Stimulated activated memory B cell treated with anti-CD40 and anti-IgM and Interleukin-4, amounts not matched to agents 10 μg/mL and 1 μg/mL and 100 μg/mL, for 72 hours (primary cell): ENCODE measurements around the gene NEURL3.
A peak's percentile ranks its signal among the peaks of the same experiment; 100 is the strongest.

Experiments used
- ATAC-seq: fragments of 150-1000 bp; cut with Tn5 transposase; 2 replicates; pipeline ENCODE4 v1.10.0; 2021
- H3K27ac Mint-ChIP-seq: one replicate; pipeline ENCODE4 v1.8.0; 2022; ENCODE audit warnings: mild to moderate bottlenecking, mixed read lengths
- H3K27me3 Mint-ChIP-seq: one replicate; pipeline ENCODE4 v1.8.0; 2022; ENCODE audit warnings: mixed read lengths
- H3K36me3 Mint-ChIP-seq: one replicate; pipeline ENCODE4 v1.8.0; 2022; ENCODE audit warnings: mixed read lengths
- H3K4me1 Mint-ChIP-seq: one replicate; pipeline ENCODE4 v1.8.0; 2022; ENCODE audit warnings: mixed read lengths
- H3K4me3 Mint-ChIP-seq: one replicate; pipeline ENCODE4 v1.8.0; 2022; ENCODE audit warnings: mild to moderate bottlenecking, moderate library complexity, mixed read lengths
- H3K9me3 Mint-ChIP-seq: one replicate; pipeline ENCODE4 v1.8.0; 2022; ENCODE audit warnings: mixed read lengths

NEURL3 gene

DNA sequence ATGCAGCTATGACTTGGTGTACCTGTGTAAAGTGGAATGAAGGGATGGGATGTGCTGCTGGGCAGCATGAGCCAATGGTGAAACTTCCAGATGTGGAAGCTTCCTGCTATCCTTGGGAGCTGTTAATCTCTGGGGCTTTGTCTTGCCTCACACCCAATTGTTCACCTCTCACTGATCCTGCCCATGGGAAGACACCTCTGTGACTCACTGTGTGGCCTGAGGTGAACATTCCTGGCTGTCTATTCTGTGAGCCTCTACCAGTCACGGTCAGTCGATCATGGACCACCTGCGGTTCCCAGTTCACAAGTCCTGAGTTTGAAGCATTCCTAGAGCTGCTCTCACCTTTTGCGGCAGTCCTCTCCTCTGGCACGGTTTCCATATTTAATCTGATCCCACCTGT is 12.1 kb downstream of the NEURL3 start:
- Mint-ChIP-seq H3K27ac (no peak overlapping the region), H3K9me3 (peaks cover 9% of the 10 kb centered on the region), H3K27me3 (no peaks in the 10 kb centered on the region), H3K4me3 (no peak overlapping the region), H3K36me3 (peaks cover 6% of the 10 kb centered on the region), H3K4me1 (peaks cover 19% of the 10 kb centered on the region)
- ATAC-seq = no peak

DNA sequence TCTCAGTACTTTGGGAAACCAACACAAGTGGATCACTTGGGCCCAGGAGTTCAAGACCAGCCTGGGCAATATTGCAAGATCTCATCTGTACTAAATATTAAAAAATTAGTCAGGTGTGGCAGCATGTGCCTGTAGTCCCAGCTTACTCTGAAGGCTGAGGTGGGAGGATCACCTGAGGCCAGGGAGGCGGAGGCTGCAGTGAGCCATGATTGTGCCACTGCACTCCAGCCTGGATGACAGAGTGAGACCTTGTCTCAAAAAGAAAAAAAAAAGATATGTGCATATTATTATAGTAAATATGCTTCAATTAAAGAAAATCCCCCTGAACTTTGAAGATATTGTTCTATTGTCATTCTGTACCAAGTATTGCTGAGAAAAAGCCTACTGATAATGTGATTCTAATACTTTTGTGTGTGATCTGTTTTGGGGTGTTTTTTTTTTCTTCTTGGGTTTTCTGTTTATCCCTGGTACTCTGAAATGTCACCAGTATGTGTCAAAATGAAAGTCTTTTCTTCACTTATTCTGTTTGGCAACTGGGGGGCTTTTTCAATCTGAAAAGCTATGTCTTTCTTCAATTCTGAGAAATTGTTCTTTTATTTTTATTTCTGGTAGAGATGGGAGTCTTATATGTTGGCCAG is 13.2 kb downstream of the NEURL3 start:
- no peak for ATAC-seq
- H3K27me3 Mint-ChIP-seq = no peaks in the 10 kb centered on the region
- peaks cover 9% of the 10 kb centered on the region for H3K9me3 Mint-ChIP-seq
- H3K4me1 Mint-ChIP-seq = peaks cover 24% of the 10 kb centered on the region
- peak overlapping the region; percentile 15 for H3K27ac Mint-ChIP-seq
- no peak overlapping the region for H3K4me3 Mint-ChIP-seq
- H3K36me3 Mint-ChIP-seq = peaks cover 6% of the 10 kb centered on the region

DNA sequence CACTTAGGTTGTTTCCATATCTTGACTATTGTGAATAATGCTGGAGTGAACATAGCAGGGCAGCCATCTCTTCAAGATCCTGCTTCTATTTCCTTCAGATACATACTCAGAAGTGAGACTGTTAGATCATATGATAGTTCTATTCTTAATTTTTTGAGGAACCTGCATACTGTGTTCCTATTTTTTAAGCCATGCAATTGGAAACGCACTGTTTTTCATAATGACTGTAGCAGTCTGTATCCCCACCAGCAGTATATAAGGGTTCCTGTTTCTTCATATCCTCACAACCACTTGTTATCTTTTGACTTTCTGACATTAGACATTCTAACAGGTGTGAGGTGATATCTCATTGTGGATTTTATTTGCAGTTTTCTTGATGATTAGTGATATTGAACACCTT is 15.5 kb downstream of the NEURL3 start:
- Mint-ChIP-seq H3K4me1 (peaks cover 48% of the 10 kb centered on the region), H3K27me3 (no peaks in the 10 kb centered on the region), H3K27ac (peak overlapping the region; percentile 73), H3K9me3 (no peaks in the 10 kb centered on the region), H3K4me3 (no peak overlapping the region), H3K36me3 (peaks cover under 1% of the 10 kb centered on the region)
- ATAC-seq = peak; percentile 58

DNA sequence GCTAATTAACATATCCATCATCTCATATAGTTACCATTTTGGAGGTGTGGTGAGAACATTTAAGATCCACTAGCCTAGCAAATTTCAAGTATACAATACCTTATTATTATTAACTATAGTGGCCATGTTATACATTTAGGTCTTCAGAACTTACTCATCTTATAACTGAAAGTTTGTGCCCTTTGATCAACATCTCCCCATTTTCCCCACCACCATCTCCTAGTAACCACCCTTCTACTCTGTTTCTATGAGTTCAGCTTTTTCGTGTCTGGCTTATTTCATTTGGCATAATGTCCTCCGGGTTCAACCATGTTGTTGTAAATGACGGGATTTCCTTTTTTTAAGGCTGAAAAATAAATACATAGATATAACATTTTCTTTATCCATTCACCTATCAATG is 15.9 kb downstream of the NEURL3 start:
- no peak for ATAC-seq
- no peak overlapping the region for H3K4me3 Mint-ChIP-seq
- H3K27me3 Mint-ChIP-seq = no peaks in the 10 kb centered on the region
- peaks cover 48% of the 10 kb centered on the region for H3K4me1 Mint-ChIP-seq
- peak overlapping the region; percentile 73 for H3K27ac Mint-ChIP-seq
- H3K9me3 Mint-ChIP-seq = no peaks in the 10 kb centered on the region
- H3K36me3 Mint-ChIP-seq = no peaks in the 10 kb centered on the region

DNA sequence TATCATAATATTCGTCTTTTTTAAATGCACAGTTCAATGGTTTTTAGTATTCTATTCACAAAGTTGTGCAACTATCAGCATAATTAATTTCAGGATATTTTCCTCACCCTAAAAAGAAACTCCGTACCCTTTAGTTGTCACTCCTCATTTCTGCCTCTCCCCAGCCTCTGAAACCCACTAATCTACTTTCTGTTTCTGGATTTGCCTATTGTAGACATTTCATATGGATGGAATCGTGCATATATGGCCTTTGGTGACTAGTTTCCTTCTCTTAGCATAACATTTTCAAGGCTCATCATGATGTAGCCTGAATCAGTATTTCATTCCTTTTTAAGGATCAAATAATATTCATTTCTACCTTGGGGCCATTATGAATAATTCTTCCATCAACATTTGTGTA is 18.5 kb downstream of the NEURL3 start:
- Mint-ChIP-seq H3K27ac (peak overlapping the region; percentile 98), H3K36me3 (no peaks in the 10 kb centered on the region), H3K9me3 (no peaks in the 10 kb centered on the region), H3K4me1 (peaks cover 45% of the 10 kb centered on the region), H3K4me3 (peak overlapping the region; percentile 88), H3K27me3 (no peaks in the 10 kb centered on the region)
- no peak for ATAC-seq

DNA sequence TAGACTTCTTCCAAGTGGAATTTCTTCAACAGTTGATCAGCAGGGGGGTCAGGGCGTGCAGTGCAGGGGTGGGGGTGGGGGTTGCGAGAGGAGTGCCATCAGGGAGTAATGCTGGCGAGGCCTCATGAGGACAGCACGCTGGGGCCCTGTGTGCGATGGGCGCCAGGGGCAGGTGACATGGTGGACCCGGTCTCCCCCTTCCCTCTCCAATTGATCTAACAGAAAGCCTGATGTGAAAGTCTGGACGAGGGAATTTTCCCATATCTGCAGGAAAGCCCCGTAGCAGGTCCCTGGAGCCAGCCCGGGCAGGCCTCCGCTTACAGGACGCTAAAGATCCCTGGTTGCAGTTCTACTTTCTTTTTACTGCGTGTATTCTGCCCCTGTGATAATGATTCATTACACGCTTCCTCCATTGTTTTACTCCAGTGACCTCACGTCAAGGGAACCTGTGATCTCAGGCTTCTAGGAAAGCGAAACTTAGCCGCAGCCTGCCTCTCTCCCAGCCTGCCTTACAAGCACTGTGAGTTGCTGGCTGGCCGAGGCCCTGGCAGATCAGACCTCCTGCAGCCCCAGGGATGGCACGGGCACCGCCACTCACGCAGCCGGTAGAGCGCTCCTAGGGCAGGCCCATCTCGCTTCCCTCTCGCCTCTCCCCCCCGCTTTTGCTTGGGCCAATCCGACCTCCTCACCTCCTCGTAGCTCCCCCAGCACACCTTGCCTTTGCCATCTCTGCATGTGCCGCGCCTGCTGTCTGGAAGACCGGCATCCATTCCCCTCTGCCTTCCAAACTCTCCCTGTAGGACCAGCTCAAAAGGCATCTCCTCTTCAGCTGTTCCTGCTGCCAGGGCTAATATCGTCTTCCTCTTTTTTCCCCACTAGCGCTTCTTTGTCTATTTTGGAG is 19.2 kb downstream of the NEURL3 start:
- peak; percentile 94 for ATAC-seq
- Mint-ChIP-seq H3K27ac (peak overlapping the region; percentile 98), H3K36me3 (no peaks in the 10 kb centered on the region), H3K4me3 (peak overlapping the region; percentile 88), H3K9me3 (no peaks in the 10 kb centered on the region), H3K27me3 (no peaks in the 10 kb centered on the region), H3K4me1 (peaks cover 45% of the 10 kb centered on the region)

DNA sequence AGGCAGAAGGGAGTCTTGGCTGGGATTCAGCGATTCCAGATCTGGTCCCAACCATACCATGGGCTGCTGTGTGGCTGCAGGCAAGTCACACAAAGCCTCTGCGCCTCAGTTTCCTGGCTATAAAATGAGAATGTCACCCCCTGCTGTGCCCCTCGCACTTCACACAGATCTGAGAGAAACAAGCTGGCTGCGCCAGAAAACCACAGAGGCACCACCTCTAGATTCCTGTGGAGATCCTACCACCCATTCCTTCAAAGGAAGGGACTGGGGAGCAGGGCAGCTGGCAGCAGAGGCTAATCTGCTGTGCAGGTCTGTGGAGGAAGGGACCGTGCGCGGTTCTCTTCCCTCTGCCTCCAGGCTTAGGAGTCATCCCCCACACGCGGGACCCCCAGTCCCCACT is 19.8 kb downstream of the NEURL3 start:
- Mint-ChIP-seq H3K4me1 (peaks cover 45% of the 10 kb centered on the region), H3K36me3 (no peaks in the 10 kb centered on the region), H3K27me3 (no peaks in the 10 kb centered on the region), H3K27ac (peak overlapping the region; percentile 98), H3K4me3 (peak overlapping the region; percentile 88), H3K9me3 (no peaks in the 10 kb centered on the region)
- ATAC-seq = no peak

DNA sequence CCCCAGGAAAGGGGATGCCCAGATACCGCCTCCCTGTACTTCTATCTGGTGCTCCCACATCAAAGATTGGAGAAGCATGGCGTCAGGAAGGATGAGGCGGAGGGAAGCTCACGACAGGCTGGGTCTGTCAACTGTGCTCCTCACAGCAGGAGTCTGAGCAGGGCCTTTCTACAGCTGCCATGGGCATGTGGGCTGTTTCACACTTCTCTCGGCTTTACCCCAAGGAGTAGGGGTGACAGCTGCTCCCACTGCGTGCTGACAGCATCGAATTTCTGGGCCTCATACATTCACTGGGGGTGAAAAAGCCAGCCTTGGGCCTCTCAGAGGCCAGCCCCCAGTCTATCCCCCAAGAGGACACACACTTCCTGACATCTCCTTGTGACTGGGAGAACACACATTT is 21.1 kb downstream of the NEURL3 start:
- H3K27me3 Mint-ChIP-seq = no peaks in the 10 kb centered on the region
- H3K27ac Mint-ChIP-seq = peak overlapping the region; percentile 98
- H3K4me3 Mint-ChIP-seq = no peak overlapping the region
- ATAC-seq = no peak
- H3K36me3 Mint-ChIP-seq = no peaks in the 10 kb centered on the region
- H3K4me1 Mint-ChIP-seq = peaks cover 35% of the 10 kb centered on the region
- no peaks in the 10 kb centered on the region for H3K9me3 Mint-ChIP-seq

DNA sequence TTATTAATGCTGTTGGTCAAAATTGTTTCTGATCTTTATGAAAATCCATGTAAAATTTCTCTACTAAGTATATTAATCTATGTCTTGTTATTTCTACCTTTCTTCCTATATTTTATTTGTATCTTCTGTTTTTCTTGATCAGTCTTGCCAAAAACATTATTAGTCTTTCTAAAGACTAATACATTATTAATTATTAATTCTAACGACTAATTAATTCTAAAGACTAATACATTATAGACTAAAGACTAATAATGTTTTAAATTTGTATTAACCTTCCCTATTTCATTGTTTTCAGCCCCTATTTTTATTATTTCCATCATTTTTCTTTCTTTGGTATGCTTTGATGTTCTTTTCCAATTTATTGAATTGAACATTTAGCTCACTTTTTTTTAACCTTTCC is 27.7 kb downstream of the NEURL3 start:
- no peak overlapping the region for H3K4me3 Mint-ChIP-seq
- H3K27me3 Mint-ChIP-seq = peaks cover 12% of the 10 kb centered on the region
- H3K4me1 Mint-ChIP-seq = peaks cover 13% of the 10 kb centered on the region
- H3K9me3 Mint-ChIP-seq = no peaks in the 10 kb centered on the region
- ATAC-seq = no peak
- H3K27ac Mint-ChIP-seq = no peak overlapping the region
- no peaks in the 10 kb centered on the region for H3K36me3 Mint-ChIP-seq

DNA sequence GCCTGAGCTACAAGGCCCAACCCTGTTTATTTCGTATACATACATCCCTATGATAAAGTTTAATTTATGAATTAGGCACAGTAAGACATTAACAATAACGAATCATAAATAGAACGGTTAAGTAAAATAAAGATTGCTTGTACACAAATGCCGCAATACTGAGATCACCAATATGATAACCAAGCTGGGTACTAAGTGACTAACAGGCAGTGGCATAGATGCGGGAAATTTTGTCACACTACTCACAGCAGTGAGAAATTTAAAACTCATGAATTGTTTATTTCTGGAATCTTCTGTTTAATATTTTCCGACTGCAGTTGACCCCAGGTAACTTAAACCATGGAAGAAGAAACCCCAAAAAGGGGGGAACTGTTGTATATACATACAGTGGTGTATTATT is 33.4 kb downstream of the NEURL3 start:
- peaks cover 12% of the 10 kb centered on the region for H3K4me1 Mint-ChIP-seq
- no peak overlapping the region for H3K4me3 Mint-ChIP-seq
- peaks cover 11% of the 10 kb centered on the region for H3K27me3 Mint-ChIP-seq
- no peak for ATAC-seq
- no peaks in the 10 kb centered on the region for H3K9me3 Mint-ChIP-seq
- H3K27ac Mint-ChIP-seq = no peak overlapping the region
- no peaks in the 10 kb centered on the region for H3K36me3 Mint-ChIP-seq

DNA sequence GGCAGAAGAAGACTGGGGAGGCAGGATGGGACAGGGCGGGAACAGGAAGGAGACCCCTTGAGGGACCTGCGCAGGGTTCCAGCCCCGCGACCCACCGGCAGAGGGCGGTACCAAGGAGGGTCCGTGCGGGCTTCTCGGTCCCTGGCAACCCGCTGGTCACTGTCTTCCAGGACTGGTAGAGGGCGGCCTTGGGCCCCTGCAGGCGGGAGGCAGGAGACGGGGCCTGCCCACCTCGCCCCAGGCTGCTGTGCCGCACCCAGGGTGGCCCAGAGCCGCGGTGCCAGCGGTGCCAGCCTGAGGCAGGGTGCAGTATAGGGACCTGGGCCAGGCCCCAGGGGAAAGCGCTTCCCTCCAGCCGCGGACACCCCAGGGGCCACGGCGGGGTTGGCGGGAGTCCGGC is 34.5 kb downstream of the NEURL3 start:
- Mint-ChIP-seq H3K36me3 (no peaks in the 10 kb centered on the region), H3K4me3 (peak overlapping the region; percentile 45), H3K9me3 (no peaks in the 10 kb centered on the region), H3K4me1 (peaks cover 12% of the 10 kb centered on the region), H3K27ac (no peak overlapping the region), H3K27me3 (peaks cover 11% of the 10 kb centered on the region)
- ATAC-seq = peak; percentile 65

DNA sequence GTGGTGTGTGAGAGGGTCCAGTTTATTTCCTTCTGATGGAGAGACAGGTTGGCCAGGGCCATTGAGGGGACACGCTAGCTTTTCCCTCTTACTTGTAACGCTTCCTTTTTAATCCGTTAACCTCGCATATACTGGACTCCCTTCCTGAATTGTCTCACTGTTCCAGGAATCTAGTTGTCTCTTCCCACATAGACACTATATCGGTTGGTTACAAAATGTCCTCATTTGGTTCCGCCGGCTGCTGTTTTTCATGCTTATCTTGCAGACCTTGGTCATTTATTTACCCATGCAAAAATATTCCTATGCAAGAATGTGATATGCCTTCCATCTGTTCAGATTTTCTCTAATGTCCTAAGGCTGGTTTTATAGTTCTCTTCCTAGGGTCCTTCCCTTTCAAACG is 35.0 kb downstream of the NEURL3 start:
- Mint-ChIP-seq H3K36me3 (no peaks in the 10 kb centered on the region), H3K27ac (no peak overlapping the region), H3K9me3 (no peaks in the 10 kb centered on the region), H3K4me1 (peaks cover 10% of the 10 kb centered on the region), H3K4me3 (no peak overlapping the region), H3K27me3 (peaks cover 11% of the 10 kb centered on the region)
- no peak for ATAC-seq

DNA sequence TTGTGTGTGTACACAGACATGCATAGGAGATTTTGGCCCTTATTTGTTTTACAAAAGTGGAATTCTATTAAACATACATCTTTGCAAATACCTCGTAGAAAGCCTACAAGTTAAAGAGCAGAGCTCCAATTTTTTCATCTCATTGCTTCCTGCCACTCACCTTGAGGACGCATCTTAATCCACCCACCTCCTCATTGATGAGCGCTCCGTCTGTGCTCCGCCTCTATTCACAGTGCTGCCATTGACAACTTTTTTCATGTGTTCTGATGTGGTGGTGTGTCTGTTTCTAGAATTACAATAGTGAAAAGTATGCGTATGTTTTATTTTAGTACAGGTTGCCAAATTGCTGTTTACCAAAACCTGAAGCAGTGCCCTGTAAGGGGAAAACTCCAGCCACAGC is 36.3 kb downstream of the NEURL3 start:
- no peak overlapping the region for H3K27ac Mint-ChIP-seq
- peaks cover 5% of the 10 kb centered on the region for H3K4me1 Mint-ChIP-seq
- no peaks in the 10 kb centered on the region for H3K9me3 Mint-ChIP-seq
- no peaks in the 10 kb centered on the region for H3K36me3 Mint-ChIP-seq
- H3K4me3 Mint-ChIP-seq = no peak overlapping the region
- ATAC-seq = no peak
- H3K27me3 Mint-ChIP-seq = peaks cover 11% of the 10 kb centered on the region

DNA sequence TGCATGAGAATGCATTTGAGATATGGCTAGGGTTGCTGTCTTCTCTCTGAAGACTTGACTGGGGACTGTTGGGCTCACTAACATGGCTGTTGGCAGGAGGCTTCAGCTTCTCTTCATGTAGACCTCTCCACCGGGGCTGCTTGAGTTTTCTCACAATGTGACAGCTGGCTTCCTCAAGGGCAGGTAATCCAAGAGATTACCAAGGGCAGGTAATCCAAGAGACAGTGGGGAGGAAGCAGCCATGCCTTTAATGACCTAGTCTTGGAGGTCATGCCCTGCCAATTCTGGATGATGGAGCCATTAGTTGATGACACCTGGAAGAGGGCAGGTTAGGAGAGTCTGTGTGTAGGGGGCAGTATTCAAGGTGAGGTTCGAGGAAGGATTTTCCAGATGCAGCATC is 40.5 kb downstream of the NEURL3 start:
- no peaks in the 10 kb centered on the region for H3K4me1 Mint-ChIP-seq
- peaks cover 4% of the 10 kb centered on the region for H3K9me3 Mint-ChIP-seq
- H3K27ac Mint-ChIP-seq = no peak overlapping the region
- H3K4me3 Mint-ChIP-seq = no peak overlapping the region
- ATAC-seq = no peak
- H3K36me3 Mint-ChIP-seq = no peaks in the 10 kb centered on the region
- H3K27me3 Mint-ChIP-seq = no peaks in the 10 kb centered on the region

DNA sequence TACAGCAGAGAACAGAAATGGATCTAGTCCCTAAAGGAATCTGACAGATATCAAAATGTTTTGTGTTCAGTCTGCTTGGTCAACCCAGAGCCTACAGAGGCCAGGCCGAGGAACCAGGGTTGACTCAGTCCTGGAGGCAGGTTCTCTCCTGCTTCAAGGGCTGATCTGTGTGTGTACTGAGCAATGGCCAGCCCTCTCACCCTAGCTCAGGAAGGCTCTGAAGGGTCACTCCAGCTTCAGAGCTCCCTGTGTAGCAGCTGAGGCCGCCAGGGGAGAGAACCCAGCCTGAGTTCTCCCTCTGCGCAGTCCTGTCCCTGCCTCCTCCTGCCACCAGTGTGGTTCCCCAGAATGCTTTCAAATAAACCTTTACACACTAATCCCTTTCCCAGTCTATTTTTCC is 41.1 kb downstream of the NEURL3 start:
- no peaks in the 10 kb centered on the region for H3K27me3 Mint-ChIP-seq
- no peaks in the 10 kb centered on the region for H3K4me1 Mint-ChIP-seq
- H3K27ac Mint-ChIP-seq = no peak overlapping the region
- H3K36me3 Mint-ChIP-seq = no peaks in the 10 kb centered on the region
- peak; percentile 24 for ATAC-seq
- peaks cover 4% of the 10 kb centered on the region for H3K9me3 Mint-ChIP-seq
- H3K4me3 Mint-ChIP-seq = no peak overlapping the region

DNA sequence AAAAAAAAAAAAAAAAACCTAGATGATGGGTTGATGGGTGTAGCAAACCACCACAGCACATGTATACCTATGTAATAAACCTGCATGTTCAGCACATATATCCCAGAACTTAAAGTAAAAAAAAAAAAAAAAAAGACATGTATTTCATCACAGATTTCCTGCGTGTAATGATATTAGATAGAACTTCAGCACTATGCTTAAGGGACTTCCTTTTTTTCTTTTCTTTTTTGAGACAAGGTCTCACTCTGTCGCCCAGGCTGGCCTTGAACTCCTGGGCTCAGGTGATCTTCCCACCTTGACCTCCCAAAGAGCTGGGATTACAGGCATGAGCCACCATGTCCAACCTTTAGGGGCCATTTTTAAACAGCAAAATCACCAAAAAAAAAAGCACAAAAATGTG is 42.0 kb downstream of the NEURL3 start:
- ATAC-seq = no peak
- no peak overlapping the region for H3K4me3 Mint-ChIP-seq
- H3K9me3 Mint-ChIP-seq = peaks cover 4% of the 10 kb centered on the region
- H3K4me1 Mint-ChIP-seq = no peaks in the 10 kb centered on the region
- no peaks in the 10 kb centered on the region for H3K27me3 Mint-ChIP-seq
- H3K27ac Mint-ChIP-seq = no peak overlapping the region
- no peaks in the 10 kb centered on the region for H3K36me3 Mint-ChIP-seq
